HPDE6-E6E7 (cell line): Measurements from ENCODE around the gene SSUH2.

Experiments
- DNase-seq: peaks from one replicate; pipeline ENCODE4 v3.0.0; 2011; ENCODE audit warnings: missing footprints; ENCODE audit errors: extremely low spot score

Gene SSUH2

DNA sequence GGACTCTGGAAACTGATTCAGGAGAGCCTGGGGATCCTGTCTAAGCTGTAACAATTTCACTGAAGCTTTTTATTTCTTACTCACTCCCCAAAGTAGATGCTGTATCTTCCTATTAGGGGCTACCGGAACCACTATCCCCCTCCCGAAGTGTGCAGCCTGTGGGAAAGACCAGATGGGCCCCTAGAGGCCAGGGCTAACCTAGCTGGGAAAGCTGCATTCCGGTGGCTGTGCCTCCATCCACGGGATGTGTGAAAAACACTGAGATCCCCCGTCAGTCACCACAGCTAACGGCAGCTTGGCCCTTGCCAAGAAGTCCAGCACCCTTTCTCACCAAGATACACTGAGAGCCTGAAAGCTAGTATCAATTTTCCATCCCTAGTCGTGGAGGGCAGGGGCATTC is 3.1 kb downstream of the SSUH2 start:
- no peak for DNase-seq

DNA sequence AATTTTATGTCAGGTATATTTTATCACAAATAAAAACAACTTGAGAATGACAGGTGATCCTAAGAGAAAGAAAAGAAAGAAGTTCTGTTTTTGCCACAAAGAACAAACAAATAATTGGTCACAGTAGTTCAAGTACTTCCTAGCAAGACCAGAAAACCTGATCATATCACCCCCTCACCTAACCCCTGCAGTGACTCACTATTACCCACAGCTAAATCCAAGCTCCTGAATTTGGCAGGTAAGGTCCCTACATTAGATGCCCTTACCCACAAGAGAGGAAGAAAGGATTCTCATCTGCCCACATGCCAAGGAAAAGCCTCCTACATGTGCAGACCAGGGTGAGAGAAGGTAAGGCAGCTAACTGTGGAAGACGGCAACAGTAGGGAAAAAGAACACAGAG is 4.4 kb downstream of the SSUH2 start:
- no peak for DNase-seq

DNA sequence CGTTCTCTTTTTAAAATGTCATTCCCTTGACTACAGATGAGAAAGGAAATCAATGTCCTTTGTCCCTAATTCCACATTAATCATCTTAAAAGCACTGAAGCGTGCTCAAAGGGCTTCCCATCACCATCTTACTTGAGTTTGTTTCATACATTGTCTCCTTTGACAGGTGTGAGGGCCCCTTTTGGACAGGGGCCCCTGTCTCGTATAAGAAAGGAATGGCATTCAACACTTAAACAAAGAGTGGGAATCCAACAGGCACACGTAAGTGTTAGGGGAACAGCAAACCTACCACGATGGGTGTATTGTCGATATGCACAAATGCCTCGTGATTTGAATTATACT is 5.0 kb downstream of the SSUH2 start:
- no peak for DNase-seq

DNA sequence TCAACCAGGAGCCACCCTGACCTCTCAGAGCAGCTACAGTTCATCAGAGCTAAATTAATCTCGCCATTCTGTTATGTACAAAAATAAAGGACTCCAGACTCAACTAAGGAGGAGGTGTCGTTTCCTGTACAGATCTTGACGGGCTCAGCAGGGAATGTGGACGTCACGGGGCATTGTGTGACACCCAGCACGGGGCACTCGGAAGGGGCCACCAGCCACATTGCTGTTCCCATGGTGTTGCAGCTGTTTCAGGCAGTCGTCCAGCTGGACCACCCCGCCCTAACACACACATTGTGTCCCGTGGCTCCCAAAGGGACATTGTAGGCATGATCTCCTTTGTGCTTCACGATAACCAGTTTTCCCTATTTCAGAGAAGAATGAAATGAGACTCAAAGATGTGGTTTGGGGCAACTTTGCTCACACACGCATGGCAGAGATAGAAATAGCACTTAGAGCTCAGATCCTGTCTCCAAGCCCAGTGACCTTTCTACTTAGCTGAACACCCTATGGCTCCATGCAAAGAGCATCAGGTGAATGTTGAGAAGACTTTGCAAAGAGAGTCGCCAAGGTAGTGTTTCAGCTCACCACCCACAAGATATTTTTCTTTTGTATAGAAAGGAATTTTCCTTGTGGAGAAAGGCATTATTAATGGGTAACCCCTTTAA is 5.5 kb downstream of the SSUH2 start:
- no peak for DNase-seq

DNA sequence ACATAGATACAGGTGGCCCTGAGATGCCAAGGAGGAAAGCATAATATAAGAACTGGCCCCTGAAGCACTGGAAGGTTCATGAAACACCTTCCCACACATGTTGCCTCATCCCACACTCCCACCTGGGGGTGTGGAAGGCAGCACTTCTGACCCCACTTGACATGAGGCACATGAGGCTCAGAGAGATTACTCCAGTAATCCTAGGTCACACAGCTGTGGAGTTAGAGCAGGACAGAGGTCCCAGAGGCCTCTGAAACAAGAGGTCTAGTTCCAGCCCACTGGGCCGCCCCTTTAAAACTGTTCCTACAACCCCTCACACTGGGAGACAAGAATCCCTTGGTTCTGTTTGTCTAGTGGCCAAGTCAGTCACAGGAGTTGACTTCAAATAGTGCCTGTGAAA is 7.2 kb downstream of the SSUH2 start:
- no peak for DNase-seq

DNA sequence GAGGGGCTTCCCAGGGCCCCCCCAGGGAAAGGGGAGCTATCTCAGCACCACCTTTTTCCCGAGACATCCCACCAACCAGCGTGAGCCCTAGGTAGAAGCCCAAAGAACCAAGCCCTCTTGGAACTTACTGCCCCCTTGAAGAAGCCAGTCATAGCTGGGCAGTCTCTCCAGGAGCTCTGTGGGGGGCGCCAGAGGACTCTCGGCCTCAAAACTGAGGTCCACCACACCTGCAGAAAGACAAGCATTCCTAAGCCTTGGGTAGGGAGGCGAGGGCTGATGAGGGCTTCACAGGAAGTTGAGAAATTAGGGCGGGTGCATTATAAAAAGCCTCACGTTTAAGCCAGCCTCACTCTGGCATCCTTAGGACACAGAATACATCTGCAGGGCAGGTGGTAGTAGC is 9.0 kb downstream of the SSUH2 start:
- no peak for DNase-seq

DNA sequence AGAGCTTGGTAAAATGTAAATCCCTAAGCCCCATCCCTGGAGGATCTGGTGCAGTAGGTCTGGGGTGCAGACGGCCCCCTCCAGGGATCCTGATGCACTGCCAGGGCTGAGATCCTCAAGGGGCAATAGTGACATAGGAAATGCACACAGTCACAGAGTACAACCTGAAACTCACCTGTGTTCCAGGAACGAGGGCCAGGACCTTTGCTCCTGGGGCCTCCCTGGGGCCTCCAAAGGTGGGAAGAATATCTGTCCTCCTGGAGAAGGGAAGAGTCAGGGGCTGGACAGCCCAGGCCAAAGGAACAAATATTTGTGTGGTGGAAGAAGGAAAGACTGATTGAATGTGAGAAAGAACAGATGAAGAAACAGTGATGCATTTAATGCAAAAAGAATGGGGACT is 9.5 kb downstream of the SSUH2 start:
- no peak for DNase-seq

DNA sequence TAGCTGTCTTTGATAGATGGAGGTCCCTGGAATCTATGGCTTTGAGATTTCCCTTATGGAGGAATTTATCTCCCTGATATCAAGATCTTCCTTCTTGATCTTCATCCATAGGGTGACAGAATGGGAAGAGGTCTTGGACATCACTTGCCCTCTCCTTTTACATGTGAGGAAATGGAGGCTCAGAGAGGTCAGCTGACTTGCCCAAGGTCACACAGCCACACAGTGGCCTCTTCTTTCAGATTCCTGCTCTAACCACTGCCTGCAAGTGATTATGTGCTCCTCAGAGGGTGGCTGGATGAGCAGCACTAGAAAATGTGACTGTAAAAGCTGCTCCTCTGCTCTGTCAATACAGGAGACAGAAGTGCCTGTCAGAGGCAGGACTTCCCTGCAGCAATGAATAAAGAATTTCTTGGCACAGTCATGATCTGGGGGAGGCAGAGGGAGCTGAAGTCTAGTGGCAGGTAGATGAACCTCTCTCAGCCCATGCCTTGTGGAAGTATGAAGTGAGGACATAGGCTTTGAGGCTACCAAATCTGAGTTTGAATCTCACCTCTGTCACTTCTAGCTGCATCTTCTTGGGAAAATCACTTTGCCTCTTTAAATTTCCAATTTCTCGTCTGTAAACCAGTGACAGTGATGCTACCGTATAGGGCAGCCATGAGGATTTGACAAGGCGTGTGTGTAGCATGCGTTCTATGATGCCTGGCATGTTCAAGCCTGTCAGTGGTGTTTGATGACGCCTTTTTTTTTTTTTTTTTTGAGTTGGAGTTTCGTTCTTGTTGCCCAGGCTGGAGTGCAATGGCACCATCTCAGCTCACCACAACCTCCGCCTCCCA is 12.0 kb downstream of the SSUH2 start:
- no peak for DNase-seq

DNA sequence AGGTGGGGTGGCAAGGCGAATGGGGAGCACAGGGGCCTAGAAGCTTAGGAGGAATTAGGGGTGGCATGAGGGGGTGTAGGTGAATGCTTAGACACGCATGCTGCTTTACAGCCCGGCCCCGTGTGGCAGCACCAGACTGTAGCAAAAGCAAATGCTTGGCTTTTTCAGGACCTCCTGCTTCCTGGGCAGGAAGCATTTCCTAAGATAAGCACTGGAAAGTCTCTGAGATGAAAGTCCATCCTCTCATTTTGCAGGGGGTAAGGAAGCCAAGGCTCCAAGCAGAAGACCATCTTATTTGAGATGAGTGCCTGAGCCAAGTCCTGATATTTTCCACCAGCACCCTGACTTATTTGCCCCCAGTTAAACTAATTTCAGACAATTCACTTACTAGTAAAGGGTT is 12.9 kb downstream of the SSUH2 start:
- no peak for DNase-seq

DNA sequence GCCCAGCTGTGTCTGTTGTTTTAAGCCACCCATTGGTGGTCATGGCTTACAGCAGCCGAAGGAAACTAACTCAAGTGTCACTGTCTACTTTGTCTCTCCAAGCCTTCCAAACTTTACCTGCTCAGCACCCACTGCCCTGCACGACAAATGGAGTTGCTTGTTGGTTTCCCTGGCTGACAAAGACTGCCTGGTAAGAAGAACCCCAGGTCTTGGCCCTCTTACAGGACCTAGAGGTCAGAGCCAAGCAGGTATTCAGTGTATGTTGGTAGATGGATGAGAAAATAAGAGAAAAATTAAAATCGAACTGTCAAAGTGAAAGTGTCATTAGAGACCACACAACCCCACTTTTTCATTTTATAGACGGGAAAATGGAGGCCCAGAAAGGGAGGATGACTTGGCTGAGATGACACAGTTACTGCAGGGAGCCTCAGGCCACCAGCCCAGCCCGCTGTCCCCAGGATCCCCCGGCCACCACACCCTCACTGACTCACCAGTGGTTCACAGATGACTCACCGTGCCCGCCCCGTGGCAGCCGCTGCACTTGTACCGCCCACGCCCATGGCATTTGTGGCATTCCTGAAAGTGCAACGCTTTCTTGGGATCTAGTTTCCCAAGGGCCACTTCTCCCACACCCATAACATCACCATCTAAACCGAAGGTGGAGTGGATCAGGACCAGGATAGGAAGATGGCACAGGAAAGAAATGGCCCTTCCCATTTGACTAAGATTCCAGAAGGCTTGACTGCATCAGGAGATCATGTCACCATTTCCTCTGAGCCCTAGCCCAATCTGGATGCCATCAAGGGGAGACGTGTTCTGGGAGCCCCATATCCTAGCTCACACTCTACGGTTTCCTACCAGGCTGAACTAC is 15.2 kb downstream of the SSUH2 start:
- DNase-seq = peak; percentile 58

DNA sequence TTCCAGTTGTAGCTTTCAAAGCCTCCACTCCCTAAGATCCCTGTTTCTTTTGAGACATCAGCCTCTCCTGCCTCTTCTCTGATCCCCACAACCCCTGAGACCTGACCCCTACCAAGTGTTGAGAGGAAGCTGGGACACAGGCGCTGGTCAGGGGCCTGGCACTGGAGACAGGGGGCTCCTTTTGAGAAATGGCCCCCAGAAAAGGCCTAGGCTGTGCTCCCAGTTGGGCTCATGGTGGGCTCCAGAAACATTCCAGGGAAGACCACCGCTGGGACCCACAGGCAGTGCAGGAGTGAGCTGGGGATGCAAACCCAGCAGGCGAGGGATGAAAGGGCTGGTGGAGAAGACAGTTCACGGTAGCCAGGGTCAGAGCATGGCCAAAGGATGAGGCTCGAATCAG is 16.6 kb downstream of the SSUH2 start:
- DNase-seq = no peak

DNA sequence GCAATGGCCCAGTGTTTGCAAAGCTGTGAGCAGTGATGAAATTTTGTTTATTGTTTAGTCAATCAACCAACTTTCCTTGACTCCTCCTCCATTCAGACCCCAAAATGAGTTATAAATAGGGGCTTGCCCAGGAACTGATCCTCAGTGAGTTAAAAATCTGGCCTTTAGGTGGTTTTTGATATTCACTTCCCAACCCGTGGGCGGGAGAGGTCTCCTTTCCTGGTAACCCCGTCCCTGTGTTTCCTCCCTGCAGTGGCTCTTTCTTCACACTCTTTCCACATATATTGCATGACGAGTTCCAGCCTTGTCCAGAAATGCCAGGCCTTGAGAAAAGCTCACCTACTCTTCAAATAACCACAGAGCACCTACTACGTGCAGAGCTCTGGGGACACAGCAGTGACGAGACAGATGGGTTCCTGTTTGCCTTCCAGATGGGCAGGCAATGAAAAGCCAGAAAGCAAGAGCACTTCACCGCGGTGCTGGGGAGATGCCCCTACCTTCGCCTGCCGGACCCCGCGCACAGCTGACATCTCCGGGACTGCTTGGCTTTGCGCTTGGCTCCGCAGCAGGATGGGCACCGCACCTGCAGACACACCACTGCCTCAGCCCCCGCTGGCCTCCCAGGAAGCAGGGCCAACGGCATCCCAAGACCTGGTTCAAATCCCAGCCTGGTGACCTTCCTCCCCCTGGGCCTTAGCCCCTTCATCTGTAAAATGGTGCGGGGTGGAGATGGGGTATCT is 17.2 kb downstream of the SSUH2 start:
- no peak for DNase-seq

DNA sequence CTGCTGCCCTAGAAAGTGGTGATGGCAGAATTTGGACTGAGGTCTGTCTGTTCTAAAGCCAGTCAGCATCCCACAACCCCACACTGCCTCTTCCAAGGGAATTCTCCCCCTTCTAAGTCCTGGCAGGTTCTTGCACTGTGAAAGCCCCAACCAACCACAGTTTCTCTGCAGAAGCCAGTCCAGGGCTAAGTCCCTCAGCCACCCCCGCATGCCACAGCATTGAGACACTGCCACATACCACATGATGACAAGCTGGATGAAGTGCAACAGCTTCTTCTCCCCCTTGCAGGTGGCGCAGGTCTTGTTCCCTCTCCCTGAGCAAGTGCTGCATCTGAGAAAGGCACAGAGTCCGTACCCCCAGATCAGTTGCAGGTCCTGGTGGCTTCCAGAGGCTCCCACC is 18.6 kb downstream of the SSUH2 start:
- DNase-seq = no peak

DNA sequence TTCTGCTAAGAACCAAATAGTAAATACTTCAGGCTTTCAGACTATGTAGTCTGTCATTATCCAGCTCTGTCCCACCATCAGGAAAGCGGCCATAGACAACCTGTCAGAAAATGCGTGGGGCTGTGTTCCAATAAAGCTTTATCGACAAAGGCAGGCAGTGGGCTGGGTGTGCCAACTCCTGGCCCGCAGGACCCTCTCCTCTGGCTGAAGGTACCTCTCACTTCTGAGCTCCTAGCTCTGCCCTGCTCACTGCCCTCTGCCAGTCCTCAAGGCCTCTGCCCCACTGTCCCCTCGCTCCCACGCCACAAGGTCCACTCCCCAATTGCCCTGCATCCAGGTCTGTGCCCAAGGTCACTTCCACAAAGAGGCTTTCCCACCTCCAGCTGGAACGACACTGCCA is 20.0 kb downstream of the SSUH2 start:
- no peak for DNase-seq

DNA sequence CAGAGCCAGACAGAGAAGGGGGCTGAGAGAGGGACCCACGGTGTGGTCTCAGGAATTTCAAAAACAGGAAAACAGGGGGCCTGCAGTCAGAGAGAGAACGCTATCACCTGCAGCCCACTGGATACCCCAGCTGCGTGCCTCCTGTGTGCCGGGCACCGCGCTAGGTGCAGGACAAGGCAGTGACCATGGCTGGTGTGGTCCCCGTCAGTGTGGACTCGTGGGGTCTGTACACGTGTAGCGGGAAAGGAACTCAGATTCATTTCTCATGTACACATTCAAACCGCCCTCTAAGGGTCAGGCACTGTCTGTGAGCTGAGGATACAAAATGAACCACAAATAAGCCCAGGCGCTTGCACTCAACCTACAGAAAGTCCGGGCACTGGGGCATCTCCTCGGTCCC is 20.9 kb downstream of the SSUH2 start:
- no peak for DNase-seq

DNA sequence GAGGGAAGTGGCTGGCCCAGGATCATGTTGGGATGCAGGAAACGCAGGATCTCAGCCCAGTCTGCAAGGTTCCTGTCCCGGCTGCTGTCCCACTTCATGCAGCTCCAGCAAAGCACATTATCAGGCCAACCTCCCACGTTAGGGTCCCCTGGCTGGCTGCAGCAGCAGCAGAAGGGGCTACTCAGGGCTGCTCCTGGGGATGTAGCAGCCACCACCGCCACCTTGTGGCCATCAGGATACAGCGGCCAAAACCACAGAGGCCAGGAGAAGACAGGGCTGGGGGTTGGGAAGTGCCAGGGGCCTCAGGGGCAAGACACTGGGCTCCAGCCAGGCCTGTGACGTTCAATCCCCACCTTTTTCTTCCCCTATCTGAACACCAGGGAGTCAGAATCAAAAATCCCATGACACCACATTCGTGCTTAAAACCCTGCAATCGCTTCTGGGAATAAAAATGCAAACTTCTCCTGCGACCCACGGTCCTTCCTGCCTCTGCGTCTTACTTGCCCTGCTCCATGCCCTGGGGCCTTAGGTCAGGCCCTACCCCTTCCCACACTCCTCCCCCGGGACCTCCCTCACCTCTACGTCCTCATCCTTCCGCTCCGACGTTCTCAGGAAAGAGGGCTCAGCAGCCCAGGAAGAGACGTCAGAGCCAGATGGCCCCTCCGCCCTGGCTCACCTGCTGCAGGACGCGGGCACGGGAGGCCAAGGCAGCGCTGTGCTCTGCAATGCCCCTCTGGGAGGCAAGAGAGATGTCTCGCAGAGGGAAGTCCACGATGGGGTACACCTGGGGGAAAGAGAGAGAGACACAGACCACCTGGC is 21.5 kb downstream of the SSUH2 start:
- DNase-seq = no peak

DNA sequence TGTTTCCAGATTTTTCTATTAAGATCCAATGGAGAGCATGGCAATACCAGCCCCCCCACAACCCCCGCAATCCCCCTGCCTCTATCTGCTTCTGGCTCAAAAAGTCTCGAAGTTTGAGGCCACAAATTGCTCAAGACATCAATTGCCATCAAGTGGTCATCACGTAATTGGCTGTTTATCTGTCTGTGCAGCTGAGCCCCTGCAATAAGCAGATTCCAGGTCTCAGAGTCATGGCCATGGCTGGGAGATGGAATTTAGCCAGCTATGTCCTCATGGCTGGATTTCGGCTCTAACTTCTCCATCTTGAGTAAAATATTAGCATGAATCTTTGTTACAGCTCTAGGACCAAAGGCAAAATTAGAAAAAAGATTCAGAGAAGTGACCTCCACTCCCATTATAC is 22.7 kb downstream of the SSUH2 start:
- DNase-seq = no peak

DNA sequence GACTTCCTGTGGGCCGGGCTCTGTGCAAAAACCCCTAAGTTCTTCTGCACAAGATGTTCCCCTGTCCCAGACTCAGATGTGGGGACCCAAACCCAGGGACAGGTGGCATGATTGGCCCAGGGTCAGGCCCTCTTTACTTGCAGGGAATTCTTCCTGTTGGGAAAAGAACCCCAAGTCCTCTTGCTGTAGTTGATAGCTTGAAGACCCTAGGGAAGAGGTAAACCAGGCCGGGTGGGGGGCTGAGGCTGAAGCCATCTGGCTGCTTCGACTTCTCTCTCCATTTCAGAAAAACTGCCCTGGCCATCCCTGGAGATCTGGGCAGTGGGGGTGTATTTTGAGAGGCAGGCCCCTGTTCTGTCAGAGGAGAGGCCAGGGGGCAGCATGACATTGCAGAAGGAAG is 23.5 kb downstream of the SSUH2 start:
- no peak for DNase-seq

DNA sequence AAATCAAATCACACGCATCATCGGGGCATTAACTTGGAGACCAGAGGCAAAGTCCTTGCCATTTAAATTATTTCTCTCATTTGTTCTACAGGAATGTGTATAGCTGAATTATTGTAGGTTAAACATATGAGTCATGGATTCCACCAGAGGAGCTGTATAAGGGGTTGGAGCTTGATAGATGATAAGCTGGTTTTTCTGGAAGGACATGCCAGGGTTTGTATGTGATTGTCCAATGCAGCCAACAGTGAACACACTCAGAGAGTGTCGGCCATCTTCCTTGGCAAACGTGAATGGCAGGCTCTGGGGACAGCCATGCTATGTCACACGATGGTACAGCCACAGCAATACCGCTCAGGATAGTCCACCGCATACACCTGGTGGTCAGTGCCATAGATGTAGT is 25.1 kb downstream of the SSUH2 start:
- DNase-seq = no peak

DNA sequence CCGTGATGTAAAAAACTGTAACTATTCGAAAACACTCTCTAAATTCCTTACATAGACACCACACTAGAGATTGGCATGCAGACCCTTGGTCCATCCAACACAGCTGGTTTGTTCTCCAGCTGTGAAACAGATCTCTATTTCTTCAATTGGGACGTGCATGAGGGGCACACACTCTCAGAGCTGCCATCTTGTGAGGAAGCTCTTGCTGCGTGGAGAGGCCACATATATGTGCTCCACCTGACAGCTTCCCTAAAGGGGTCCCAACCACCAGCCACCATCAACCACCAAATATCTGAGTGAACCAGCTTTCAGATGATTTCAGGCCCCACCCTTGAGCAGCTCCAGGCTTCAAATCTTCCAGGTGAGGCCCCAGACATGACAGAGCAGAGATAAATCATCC is 25.6 kb downstream of the SSUH2 start:
- DNase-seq = no peak

DNA sequence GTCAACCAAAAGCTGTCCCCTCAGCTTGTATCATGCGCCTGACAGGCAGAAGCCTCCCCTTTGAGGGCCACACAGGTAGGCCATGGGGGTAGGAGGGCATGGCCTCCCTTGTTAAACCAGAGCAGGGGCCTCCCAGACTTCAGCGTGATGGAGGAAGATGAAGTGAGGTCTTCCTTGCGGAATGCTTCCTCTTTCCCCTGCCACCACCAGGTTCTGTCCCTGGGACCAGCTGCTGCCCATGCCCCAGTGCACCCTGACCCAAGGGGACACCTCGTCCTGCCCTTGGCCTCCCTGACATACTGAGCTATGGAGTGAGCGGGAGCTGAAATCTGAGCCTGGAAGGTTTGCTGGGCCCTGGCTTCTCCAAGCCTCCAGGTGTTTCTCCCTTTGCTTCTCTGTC is 26.7 kb downstream of the SSUH2 start:
- DNase-seq = no peak
